HG02885 (cell line): ENCODE measurements around the gene CDO1.

Experiments used
- ATAC-seq: cut with Tn5 transposase; IDR thresholded peaks from one replicate; pipeline ENCODE4 v1.9.1; 2021; ENCODE audit warnings: mild to moderate bottlenecking; ENCODE audit not compliant: unreplicated experiment, poor library complexity

Gene CDO1

GRCh38 chr5:115816226-115817081 lies at the start of gene CDO1:
TSS of gene CDO1 (minus strand) at chr5:115816659. CDS start at chr5:115816397, 262 bp downstream.
- peak; percentile 57 for ATAC-seq

- no peak for ATAC-seq
Measured at GRCh38 chr5:115859378-115859777, 42.9 kb upstream of the CDO1 start.

GRCh38 chr5:115858396-115858795 lies 41.9 kb upstream of the CDO1 start:
- no peak for ATAC-seq

- ATAC-seq, result no peak
Measured at GRCh38 chr5:115857626-115858349, 41.3 kb upstream of the CDO1 start.

- no peak for ATAC-seq
Measured at GRCh38 chr5:115857057-115857479, 40.6 kb upstream of the CDO1 start.

- no peak for ATAC-seq
Measured at GRCh38 chr5:115855959-115856358, 39.5 kb upstream of the CDO1 start.

GRCh38 chr5:115854139-115854538 lies 37.7 kb upstream of the CDO1 start:
- ATAC-seq, result no peak

- no peak for ATAC-seq
Measured at GRCh38 chr5:115850744-115851416, 34.4 kb upstream of the CDO1 start.

GRCh38 chr5:115849258-115849798 lies 32.9 kb upstream of the CDO1 start:
- ATAC-seq, result no peak

GRCh38 chr5:115847290-115847689 lies 30.8 kb upstream of the CDO1 start:
- ATAC-seq, result no peak

- ATAC-seq, result no peak
Measured at GRCh38 chr5:115844321-115844817, 27.9 kb upstream of the CDO1 start.

- ATAC-seq, result no peak
Measured at GRCh38 chr5:115843444-115844130, 27.1 kb upstream of the CDO1 start.

GRCh38 chr5:115842952-115843351 lies 26.5 kb upstream of the CDO1 start:
- ATAC-seq, result no peak

GRCh38 chr5:115842089-115842935 lies 25.9 kb upstream of the CDO1 start:
- peak; percentile 30 for ATAC-seq

- ATAC-seq, result peak; percentile 79
Measured at GRCh38 chr5:115841382-115842088, 25.1 kb upstream of the CDO1 start, which contains the start of the genes AP3S1 and ATG12. TSS of gene AP3S1 (plus strand) at chr5:115841935. CDS start at chr5:115842038, 103 bp downstream. TSS of gene ATG12 (minus strand) at chr5:115841565. CDS start at chr5:115841552, 13 bp downstream.

GRCh38 chr5:115840873-115841272 lies 24.4 kb upstream of the CDO1 start:
- ATAC-seq, result no peak

- ATAC-seq, result peak; percentile 16
Measured at GRCh38 chr5:115838885-115839518, 22.5 kb upstream of the CDO1 start.

GRCh38 chr5:115835481-115835880 lies 19.0 kb upstream of the CDO1 start:
- ATAC-seq, result no peak
